Dermis microvascular lymphatic vessel endothelial cell (primary cell): ENCODE data around the gene ARFGEF2. TPM values are rescaled to one million over a fixed set of nuclear protein-coding genes. Genes with fewer than 3 reads are reported as not detected.
"Not testable (repeated sequence)": the region's sequence is repeated elsewhere in the genome, so short reads cannot be mapped to it uniquely, and the experiment has no call there.

Experiments used
- DNase-seq, 2 donors: peaks; one replicate each; pipeline versions ENCODE4 v3.0.0 to v3.0.0-alpha.2; 2010; ENCODE audit warnings: low read depth in 2 of 2
- total RNA-seq: library from RNA; depleted of rRNA; stranded (reverse); fragments of >200 nt; gene quantifications from 2 replicates; pipeline ENCODE4 v1.2.1, GENCODE V29; 2014

ARFGEF2 gene
- total RNA-seq, 1 donor from 2014 or later = 45.2 TPM

GRCh38 chr20:48928832-48929725 is 7.6 kb downstream of the ARFGEF2 start:
- peak; percentile 70 to 89 for DNase-seq

- peak; percentile 80 to 91 for DNase-seq
Measured at GRCh38 chr20:48930035-48930434, 8.5 kb downstream of the ARFGEF2 start.

- DNase-seq = peak in 1 of 2 donors; percentile 36
Measured at GRCh38 chr20:48930878-48931277, 9.4 kb downstream of the ARFGEF2 start.

GRCh38 chr20:48931527-48932374 is 10.2 kb downstream of the ARFGEF2 start:
- DNase-seq = no peak

GRCh38 chr20:48932375-48932941 is 10.9 kb downstream of the ARFGEF2 start:
- no peak for DNase-seq

GRCh38 chr20:48933017-48933766 is 11.7 kb downstream of the ARFGEF2 start:
- no peak for DNase-seq

- not testable (repeated sequence) for DNase-seq
Measured at GRCh38 chr20:48934273-48934877, 12.9 kb downstream of the ARFGEF2 start.

- DNase-seq = not testable (repeated sequence)
Measured at GRCh38 chr20:48934966-48935365, 13.5 kb downstream of the ARFGEF2 start.

- DNase-seq = not testable (repeated sequence)
Measured at GRCh38 chr20:48936178-48936577, 14.7 kb downstream of the ARFGEF2 start.

GRCh38 chr20:48937674-48938073 is 16.2 kb downstream of the ARFGEF2 start:
- no peak for DNase-seq

GRCh38 chr20:48938670-48939069 is 17.2 kb downstream of the ARFGEF2 start:
- DNase-seq = no peak

- DNase-seq = no peak
Measured at GRCh38 chr20:48940170-48940569, 18.7 kb downstream of the ARFGEF2 start.

- no peak for DNase-seq
Measured at GRCh38 chr20:48941467-48941866, 20.0 kb downstream of the ARFGEF2 start.

GRCh38 chr20:48942730-48943129 is 21.2 kb downstream of the ARFGEF2 start:
- no peak for DNase-seq

- no peak for DNase-seq
Measured at GRCh38 chr20:48944663-48945297, 23.3 kb downstream of the ARFGEF2 start.

- DNase-seq = peak in 1 of 2 donors; percentile 47
Measured at GRCh38 chr20:48945840-48946514, 24.5 kb downstream of the ARFGEF2 start.

- DNase-seq = no peak
Measured at GRCh38 chr20:48948612-48949011, 27.1 kb downstream of the ARFGEF2 start.

- no peak for DNase-seq
Measured at GRCh38 chr20:48949304-48950170, 28.0 kb downstream of the ARFGEF2 start.

GRCh38 chr20:48951041-48951440 is 29.5 kb downstream of the ARFGEF2 start:
- DNase-seq = no peak
